HG03575 (cell line): ENCODE results near the gene DNAH12.
"Not testable (repeated sequence)": the region's sequence is repeated elsewhere in the genome, so short reads cannot be mapped to it uniquely, and the experiment has no call there.

Source experiments
- ATAC-seq: cut with Tn5 transposase; IDR thresholded peaks from one replicate; pipeline ENCODE4 v1.9.1; 2021; ENCODE audit not compliant: unreplicated experiment, insufficient number of reproducible peaks, low FRiP score; ENCODE audit errors: extremely low read depth

DNAH12 gene

GRCh38 chr3:57538465-57538864, 5.7 kb downstream of the DNAH12 start:
- no peak for ATAC-seq

- no peak for ATAC-seq
Observed at GRCh38 chr3:57530071-57530608, 14.0 kb downstream of the DNAH12 start.

- no peak for ATAC-seq
Observed at GRCh38 chr3:57518276-57518915, 25.7 kb downstream of the DNAH12 start.

GRCh38 chr3:57512166-57512565, 32.0 kb downstream of the DNAH12 start:
- ATAC-seq, result no peak

- ATAC-seq, result no peak
Observed at GRCh38 chr3:57505901-57506300, 38.2 kb downstream of the DNAH12 start.

- no peak for ATAC-seq
Observed at GRCh38 chr3:57500506-57500905, 43.6 kb downstream of the DNAH12 start.

- no peak for ATAC-seq
Observed at GRCh38 chr3:57497904-57498303, 46.2 kb downstream of the DNAH12 start.

GRCh38 chr3:57484563-57484962, 59.6 kb downstream of the DNAH12 start:
- ATAC-seq, result no peak

- not testable (repeated sequence) for ATAC-seq
Observed at GRCh38 chr3:57477193-57477592, 67.0 kb downstream of the DNAH12 start.

- ATAC-seq, result no peak
Observed at GRCh38 chr3:57464801-57465200, 79.3 kb downstream of the DNAH12 start.

GRCh38 chr3:57464011-57464410, 80.1 kb downstream of the DNAH12 start:
- no peak for ATAC-seq

- no peak for ATAC-seq
Observed at GRCh38 chr3:57451150-57451846, 92.8 kb downstream of the DNAH12 start.

- ATAC-seq, result not testable (repeated sequence)
Observed at GRCh38 chr3:57449276-57449847, 94.8 kb downstream of the DNAH12 start.

GRCh38 chr3:57448489-57448888, 95.7 kb downstream of the DNAH12 start:
- not testable (repeated sequence) for ATAC-seq

GRCh38 chr3:57446318-57446841, 97.8 kb downstream of the DNAH12 start:
- no peak for ATAC-seq

GRCh38 chr3:57444469-57444868, 99.7 kb downstream of the DNAH12 start:
- no peak for ATAC-seq

GRCh38 chr3:57440144-57440543, 104.0 kb downstream of the DNAH12 start:
- ATAC-seq, result not testable (repeated sequence)

GRCh38 chr3:57438460-57438859, 105.7 kb downstream of the DNAH12 start:
- not testable (repeated sequence) for ATAC-seq

GRCh38 chr3:57436195-57436761, 107.9 kb downstream of the DNAH12 start:
- no peak for ATAC-seq
